NB4 (cell line): ENCODE data around the gene SYNGR1.

Source experiments
- DNase-seq: peaks from one replicate; pipeline ENCODE4 v3.0.0; 2010; ENCODE audit warnings: low read depth
- H3K4me3 ChIP-seq: one replicate; pipeline ENCODE4 v1.5.1; 2011; ENCODE audit warnings: mild to moderate bottlenecking, low read depth, low read length, moderate library complexity
- CTCF ChIP-seq: IDR thresholded peaks from one replicate; pipeline ENCODE4 v1.5.1; 2012; ENCODE audit warnings: low read depth, low read length
- MAX ChIP-seq: IDR thresholded peaks from 2 replicates; pipeline ENCODE4 v1.6.1; 2011; ENCODE audit warnings: low read depth, low read length
- MYC ChIP-seq: IDR thresholded peaks from 2 replicates; pipeline ENCODE4 v1.6.1; 2011; ENCODE audit warnings: low read depth, low read length
- POLR2A ChIP-seq: IDR thresholded peaks from 2 replicates; pipeline ENCODE4 v1.6.1; 2011; ENCODE audit warnings: mild to moderate bottlenecking; ENCODE audit not compliant: insufficient read length; ENCODE audit errors: extremely low read depth

Gene SYNGR1

GRCh38 chr22:39349967-39350726 is at the start of gene SYNGR1:
TSS of gene SYNGR1 (plus strand) at chr22:39349991. CDS start at chr22:39350011, 20 bp downstream.
- H3K4me3 ChIP-seq: peak within 1 kb of the TSS; percentile 53
- no peak for DNase-seq
- TF ChIP-seq CTCF: no peak
- TF ChIP-seq MAX: no peak
- TF ChIP-seq POLR2A: no peak
- no peak for TF ChIP-seq MYC

- peak; percentile 71 for DNase-seq
- no peak overlapping the region for H3K4me3 ChIP-seq
- TF ChIP-seq MAX: no peak
These were observed 49.5 kb upstream of the SYNGR1 start for GRCh38 chr22:39300186-39300830.

- no peak overlapping the region for H3K4me3 ChIP-seq
- no peak for DNase-seq
- no peak for TF ChIP-seq CTCF
- TF ChIP-seq MYC: no peak
- TF ChIP-seq POLR2A: no peak
- no peak for TF ChIP-seq MAX
These were observed 48.7 kb upstream of the SYNGR1 start for GRCh38 chr22:39301108-39301507.

- TF ChIP-seq CTCF (no peak), POLR2A (no peak), MYC (no peak), MAX (no peak)
- H3K4me3 ChIP-seq: no peak overlapping the region
- DNase-seq: no peak
These were observed 47.9 kb upstream of the SYNGR1 start for GRCh38 chr22:39301926-39302325.

GRCh38 chr22:39302431-39302960 is 47.3 kb upstream of the SYNGR1 start:
- no peak for DNase-seq
- TF ChIP-seq POLR2A (no peak), CTCF (no peak), MYC (no peak), MAX (no peak)
- H3K4me3 ChIP-seq: no peak overlapping the region

GRCh38 chr22:39303358-39303757 is 46.4 kb upstream of the SYNGR1 start:
- DNase-seq: no peak
- no peak overlapping the region for H3K4me3 ChIP-seq
- TF ChIP-seq CTCF: no peak
- TF ChIP-seq MYC: no peak
- no peak for TF ChIP-seq MAX
